NCI-H1092 (cell line): Measurements from ENCODE around the gene EXOC5.

Experiments
- DNase-seq: peaks from one replicate; lab custom pipeline; 2025; lab: John Stamatoyannopoulos, UW

Gene EXOC5

GRCh38 chr14:57168138-57168679, 100.5 kb downstream of the EXOC5 start:
- no peak for DNase-seq

DNA sequence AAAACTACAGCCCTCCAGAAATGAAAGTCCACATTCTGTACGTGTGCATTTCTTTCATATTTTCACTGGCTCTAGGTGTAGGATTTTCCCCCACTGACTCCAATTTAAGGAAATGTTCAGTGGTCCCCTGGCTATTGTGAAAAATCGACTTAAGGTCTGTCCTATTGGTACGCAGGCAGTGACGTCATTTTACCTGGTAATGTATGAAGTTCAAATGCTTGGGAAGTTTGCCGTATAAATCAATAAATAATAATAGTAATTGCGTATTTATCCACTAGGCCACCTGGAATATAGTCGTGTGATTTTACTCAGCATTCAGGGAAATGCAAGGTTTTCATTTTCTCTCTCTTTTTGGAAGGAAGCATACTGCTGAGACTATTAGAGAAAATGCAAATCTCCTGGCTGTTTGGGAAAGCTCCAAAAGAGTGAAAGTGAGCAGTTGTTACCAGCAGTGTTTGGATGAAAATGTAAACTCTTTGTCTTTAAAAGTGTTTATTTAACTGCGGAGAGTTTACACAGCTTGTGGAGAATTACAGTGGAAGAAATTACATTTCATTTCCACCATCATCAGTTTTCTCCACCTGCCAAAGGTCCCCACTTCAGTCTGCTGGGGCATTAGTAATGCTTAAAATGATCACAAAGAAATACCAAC, 107.0 kb downstream of the EXOC5 start:
- no peak for DNase-seq

DNA sequence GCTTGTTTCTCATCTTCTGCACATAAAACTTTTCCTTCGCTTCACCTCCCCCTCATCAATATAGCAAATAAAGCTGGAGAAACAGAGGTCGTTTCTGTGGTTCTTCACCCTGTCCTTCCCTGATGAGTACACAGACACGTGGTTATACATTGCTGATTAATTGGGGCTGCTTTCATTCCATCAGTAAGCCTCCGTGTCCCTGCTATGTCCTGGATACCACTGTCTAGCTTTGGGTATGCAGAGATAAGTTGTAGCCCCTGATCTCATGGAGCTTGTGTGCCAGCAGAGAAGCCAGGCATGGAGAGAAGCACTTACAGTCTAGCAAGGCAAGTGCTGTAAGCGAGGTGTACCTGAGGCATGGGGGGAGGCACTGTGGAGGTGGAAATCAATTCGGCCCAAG, 108.4 kb downstream of the EXOC5 start:
- DNase-seq, result no peak

- DNase-seq, result no peak
Observed at GRCh38 chr14:57153286-57153685, 115.4 kb downstream of the EXOC5 start.
